RWPE2 (cell line): Measurements from ENCODE around the gene TYW3.

Source experiments
- ATAC-seq: fragments of 200-7000 bp; cut with Tn5 transposase; 3 replicates; pipeline ENCODE4 v1.9.1; 2021; ENCODE audit warnings: low read depth
- DNase-seq: peaks from one replicate; pipeline ENCODE4 v3.0.0-alpha.2; 2020; ENCODE audit warnings: low spot score
- H3K27ac ChIP-seq: fragments of 450-650 bp; 2 replicates; pipeline ENCODE4 v1.5.1; 2017; ENCODE audit warnings: mild to moderate bottlenecking; ENCODE audit not compliant: poor library complexity, severe bottlenecking
- H3K27me3 ChIP-seq: fragments of 250-450 bp; sonication (Bioruptor Pico); 2 replicates; pipeline ENCODE4 v1.5.1; 2021; ENCODE audit warnings: mild to moderate bottlenecking, moderate library complexity; ENCODE audit not compliant: insufficient read depth, poor library complexity, severe bottlenecking
- H3K36me3 ChIP-seq: fragments of 250-450 bp; sonication (Bioruptor Pico); 2 replicates; pipeline ENCODE4 v1.5.1; 2020; ENCODE audit warnings: low read depth, mild to moderate bottlenecking, moderate library complexity
- H3K4me1 ChIP-seq: fragments of 250-450 bp; sonication (Bioruptor Pico); 2 replicates; pipeline ENCODE4 v1.5.1; 2021; ENCODE audit warnings: mild to moderate bottlenecking, moderate library complexity; ENCODE audit not compliant: insufficient read depth, poor library complexity, severe bottlenecking
- H3K4me3 ChIP-seq: fragments of 250-450 bp; sonication (Bioruptor Pico); 2 replicates; pipeline ENCODE4 v1.5.1; 2021; ENCODE audit warnings: mild to moderate bottlenecking, moderate library complexity; ENCODE audit not compliant: severe bottlenecking
- H3K9me3 ChIP-seq: fragments of 250-450 bp; sonication (Bioruptor Pico); 2 replicates; pipeline ENCODE4 v1.5.1; 2021; ENCODE audit warnings: mild to moderate bottlenecking, moderate library complexity; ENCODE audit not compliant: severe bottlenecking
- CTCF ChIP-seq: fragments of 450-650 bp; IDR thresholded peaks from one replicate; pipeline ENCODE4 v1.5.1; 2017; ENCODE audit warnings: mild to moderate bottlenecking, moderate library complexity; ENCODE audit not compliant: poor library complexity, severe bottlenecking

Gene TYW3, protein sequence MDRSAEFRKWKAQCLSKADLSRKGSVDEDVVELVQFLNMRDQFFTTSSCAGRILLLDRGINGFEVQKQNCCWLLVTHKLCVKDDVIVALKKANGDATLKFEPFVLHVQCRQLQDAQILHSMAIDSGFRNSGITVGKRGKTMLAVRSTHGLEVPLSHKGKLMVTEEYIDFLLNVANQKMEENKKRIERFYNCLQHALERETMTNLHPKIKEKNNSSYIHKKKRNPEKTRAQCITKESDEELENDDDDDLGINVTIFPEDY

DNA sequence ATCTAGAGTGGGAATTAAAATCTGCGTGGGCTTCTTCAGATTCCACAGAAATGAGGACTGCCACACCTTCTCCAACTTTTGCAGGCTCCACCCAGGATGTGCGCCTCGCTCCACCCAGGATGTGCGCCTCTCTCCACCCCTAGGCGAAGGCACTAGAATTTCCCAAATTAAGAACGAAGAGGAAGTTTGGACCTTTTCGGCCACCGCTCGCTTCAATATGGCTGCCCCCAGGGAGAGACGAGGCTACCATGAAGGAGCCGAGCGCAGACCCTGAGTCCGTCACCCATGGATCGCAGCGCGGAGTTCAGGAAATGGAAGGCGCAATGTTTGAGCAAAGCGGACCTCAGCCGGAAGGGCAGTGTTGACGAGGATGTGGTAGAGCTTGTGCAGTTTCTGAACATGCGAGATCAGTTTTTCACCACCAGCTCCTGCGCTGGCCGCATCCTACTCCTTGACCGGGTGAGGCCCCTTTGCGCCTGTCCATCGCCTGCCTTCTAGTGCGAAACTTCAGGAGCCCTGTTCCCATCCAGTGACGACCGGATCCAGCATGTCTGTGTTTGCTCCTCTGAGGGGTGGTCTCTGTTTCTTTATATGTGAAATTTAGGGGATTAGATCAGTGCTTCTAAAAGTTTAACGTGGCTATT lies at the start of gene TYW3, which contains the start of gene CRYZ:
Gene TYW3, plus strand, starts transcription at position 193 of the 644 bp plus-strand sequence. Its CDS starts 93 bp downstream, at position 286.
Gene CRYZ, minus strand, starts transcription at position 91 of the 644 bp plus-strand sequence. CDS start 8,229 bp downstream, outside the sequence.
- Histone ChIP-seq H3K27ac (peak within 1 kb of the TSS; percentile 69), H3K36me3 (peaks cover 21% of the 10 kb centered on the region), H3K27me3 (no peaks in the 10 kb centered on the region), H3K4me1 (peaks cover 14% of the 10 kb centered on the region), H3K9me3 (no peaks in the 10 kb centered on the region), H3K4me3 (peak within 1 kb of the TSS; percentile 71)
- no peak for TF ChIP-seq CTCF
- ATAC-seq (peak; percentile 88), DNase-seq (peak; percentile 84)

- Histone ChIP-seq H3K27ac (no peak overlapping the region), H3K4me3 (no peak overlapping the region), H3K27me3 (peaks cover 6% of the 10 kb centered on the region), H3K4me1 (no peaks in the 10 kb centered on the region), H3K36me3 (no peaks in the 10 kb centered on the region), H3K9me3 (no peaks in the 10 kb centered on the region)
- DNase-seq: no peak
- ATAC-seq: no peak
- no peak for TF ChIP-seq CTCF
Observed at GRCh38 chr1:74683656-74684055, 49.3 kb upstream of the TYW3 start.

DNA sequence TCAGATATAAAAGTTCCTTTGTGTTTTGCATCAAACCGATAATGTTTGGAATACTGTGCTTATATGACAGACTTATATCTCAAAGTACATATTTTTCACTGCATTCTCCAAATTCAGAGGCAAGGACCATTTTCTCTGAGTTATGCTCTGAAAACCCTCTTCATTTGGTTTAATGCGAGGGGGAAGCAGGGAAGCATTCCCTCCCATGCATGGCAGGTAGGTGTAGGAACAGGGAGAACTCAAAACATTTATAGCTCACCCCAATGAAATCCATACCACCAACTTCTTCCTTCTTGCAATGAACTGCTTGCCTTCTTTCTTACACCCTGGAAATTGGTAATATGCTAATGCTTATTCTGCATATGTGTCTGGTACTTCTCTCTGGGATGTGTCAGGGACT lies 48.7 kb upstream of the TYW3 start:
- peaks cover 6% of the 10 kb centered on the region for H3K27me3 ChIP-seq
- no peak overlapping the region for H3K4me3 ChIP-seq
- H3K4me1 ChIP-seq: no peaks in the 10 kb centered on the region
- no peaks in the 10 kb centered on the region for H3K9me3 ChIP-seq
- H3K36me3 ChIP-seq: no peaks in the 10 kb centered on the region
- no peak overlapping the region for H3K27ac ChIP-seq
- ATAC-seq: no peak
- DNase-seq: no peak
- TF ChIP-seq CTCF: no peak

DNA sequence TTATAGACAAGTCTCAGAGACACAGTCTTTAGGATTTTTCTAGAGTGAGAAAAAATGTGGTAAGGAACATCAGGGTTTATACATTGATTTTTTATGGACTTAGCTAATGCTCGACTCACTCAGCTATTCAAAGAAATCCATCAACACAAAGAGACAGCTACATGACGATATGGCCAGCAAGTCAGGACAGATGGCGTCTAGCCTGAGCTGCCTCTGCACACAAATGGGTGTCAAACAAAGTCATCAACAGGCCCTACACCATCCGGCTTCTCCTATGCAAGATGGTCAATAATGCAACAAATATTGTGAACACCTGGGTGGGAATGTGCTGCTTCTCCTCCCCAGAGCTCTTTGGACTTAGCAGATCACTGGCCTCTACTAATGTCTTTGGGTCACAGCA lies 46.0 kb upstream of the TYW3 start:
- no peaks in the 10 kb centered on the region for H3K9me3 ChIP-seq
- H3K4me3 ChIP-seq: no peak overlapping the region
- DNase-seq (no peak), ATAC-seq (no peak)
- H3K27ac ChIP-seq: no peak overlapping the region
- no peaks in the 10 kb centered on the region for H3K36me3 ChIP-seq
- H3K27me3 ChIP-seq: no peaks in the 10 kb centered on the region
- TF ChIP-seq CTCF: no peak
- peaks cover 3% of the 10 kb centered on the region for H3K4me1 ChIP-seq
